Stimulated activated CD4-positive, alpha-beta T cell treated with anti-CD3 and anti-CD28 coated beads, Interleukin-1b, Interleukin-23, amount 100 ng/mL, for 24 hours (primary cell): ENCODE data around the gene NADSYN1.

Experiments used
- DNase-seq, 4 experiments: peaks; one replicate each; pipeline ENCODE4 v3.0.0-alpha.2; 2020; ENCODE audit warnings: low read depth in 4 of 4, low spot score in 1 of 4

NADSYN1 gene

GRCh38 chr11:71450939-71451338 lies 2.1 kb upstream of the NADSYN1 start:
- DNase-seq, result no peak

DNA sequence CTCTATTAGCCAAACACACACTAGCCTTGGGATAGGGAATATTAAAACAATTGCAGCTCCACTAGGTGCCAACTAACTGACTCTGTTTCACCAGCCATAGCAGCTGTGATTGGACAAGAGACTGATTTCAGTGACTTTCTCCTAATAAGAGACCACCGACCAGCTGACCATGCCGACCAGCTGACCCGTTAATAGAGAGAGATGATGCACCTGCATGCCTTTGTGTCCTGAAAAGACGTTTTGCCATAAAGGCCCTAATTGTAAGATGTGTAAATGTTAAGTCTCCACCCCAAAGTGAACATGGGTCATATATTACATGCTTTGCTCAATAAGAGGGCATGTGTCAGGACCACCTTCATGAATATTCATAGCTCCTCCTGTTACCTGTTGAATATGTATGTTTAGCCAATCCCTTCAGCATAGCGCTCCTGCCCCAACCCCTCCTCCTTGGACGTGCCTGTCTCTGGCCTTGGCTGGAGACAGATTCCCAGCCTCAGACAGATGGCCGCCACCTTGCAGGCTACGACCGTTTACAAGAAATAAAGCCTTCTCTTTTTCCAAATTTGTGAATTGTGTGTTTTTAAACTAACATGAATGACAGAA lies 1.3 kb upstream of the NADSYN1 start:
- no peak for DNase-seq

GRCh38 chr11:71452199-71453036 lies 585 bp upstream of the NADSYN1 start:
- peak in 2 of 4 experiments; percentile 23 to 27 for DNase-seq

GRCh38 chr11:71453918-71454304 lies 908 bp downstream of the NADSYN1 start:
- no peak for DNase-seq

GRCh38 chr11:71454470-71455113 lies 1.6 kb downstream of the NADSYN1 start:
- no peak for DNase-seq

GRCh38 chr11:71456294-71456693 lies 3.3 kb downstream of the NADSYN1 start:
- no peak for DNase-seq

DNA sequence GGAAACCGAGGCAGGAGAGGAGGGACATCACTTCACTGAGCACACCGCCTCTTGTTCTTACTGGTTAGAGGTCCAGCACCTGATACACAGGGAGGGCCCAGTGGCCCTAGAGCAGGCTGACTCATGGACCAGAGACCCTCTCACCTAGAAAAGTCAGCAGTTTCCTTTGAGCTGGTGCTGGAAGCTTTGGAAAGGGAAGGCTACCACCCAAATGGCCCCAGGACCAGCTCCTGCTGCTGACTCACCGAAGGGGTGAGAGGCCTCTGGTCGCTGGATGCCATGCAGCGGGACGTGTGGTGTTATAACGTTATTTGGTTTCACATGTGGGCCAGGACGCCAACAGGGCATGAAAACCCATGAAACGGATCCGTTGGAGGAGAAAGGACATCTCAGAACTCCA lies 3.8 kb downstream of the NADSYN1 start:
- no peak for DNase-seq

DNA sequence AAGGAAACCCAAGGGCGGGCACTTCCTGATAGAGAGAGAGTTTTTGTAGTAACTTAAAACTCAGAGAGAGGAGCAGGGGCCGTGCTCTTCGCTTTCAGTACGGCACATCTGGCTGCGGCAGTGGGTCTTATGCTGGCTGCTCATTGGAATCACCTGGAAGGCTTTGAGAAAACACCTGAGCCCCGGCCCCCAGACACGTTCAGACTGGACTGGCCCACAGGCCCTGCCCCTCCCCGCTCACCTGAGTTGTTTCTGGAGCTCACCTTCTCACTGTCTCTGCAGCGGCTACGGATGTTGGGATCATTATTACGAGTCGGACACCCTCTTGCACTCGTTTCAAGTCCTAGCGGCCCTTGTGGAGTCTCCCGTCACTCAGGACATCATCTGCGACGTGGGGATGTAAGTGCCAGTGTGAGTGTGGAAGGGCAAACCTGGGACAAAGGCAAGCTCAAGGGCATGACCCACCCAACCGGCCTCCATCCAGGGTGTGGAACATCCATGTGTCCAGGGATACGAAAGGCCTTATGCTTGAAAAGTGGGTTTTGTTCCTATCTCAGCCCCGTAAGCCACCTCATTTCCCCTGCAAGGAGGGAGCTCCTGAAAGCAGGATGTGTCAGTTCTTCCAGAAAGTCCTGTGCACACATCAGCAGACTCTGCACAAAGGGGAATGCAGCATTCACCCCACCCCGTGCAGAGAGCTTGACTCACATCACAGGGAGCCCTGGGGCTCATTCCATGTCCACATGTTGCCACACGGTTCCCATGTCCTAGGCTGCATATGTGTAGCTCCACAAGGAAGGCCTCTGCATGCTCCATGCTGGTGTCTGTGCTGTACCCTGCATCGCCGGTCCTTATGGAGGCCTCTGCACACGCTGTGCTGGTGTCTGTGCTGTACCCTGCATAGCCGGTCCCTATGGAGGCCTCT lies 5.4 kb downstream of the NADSYN1 start:
- no peak for DNase-seq

DNA sequence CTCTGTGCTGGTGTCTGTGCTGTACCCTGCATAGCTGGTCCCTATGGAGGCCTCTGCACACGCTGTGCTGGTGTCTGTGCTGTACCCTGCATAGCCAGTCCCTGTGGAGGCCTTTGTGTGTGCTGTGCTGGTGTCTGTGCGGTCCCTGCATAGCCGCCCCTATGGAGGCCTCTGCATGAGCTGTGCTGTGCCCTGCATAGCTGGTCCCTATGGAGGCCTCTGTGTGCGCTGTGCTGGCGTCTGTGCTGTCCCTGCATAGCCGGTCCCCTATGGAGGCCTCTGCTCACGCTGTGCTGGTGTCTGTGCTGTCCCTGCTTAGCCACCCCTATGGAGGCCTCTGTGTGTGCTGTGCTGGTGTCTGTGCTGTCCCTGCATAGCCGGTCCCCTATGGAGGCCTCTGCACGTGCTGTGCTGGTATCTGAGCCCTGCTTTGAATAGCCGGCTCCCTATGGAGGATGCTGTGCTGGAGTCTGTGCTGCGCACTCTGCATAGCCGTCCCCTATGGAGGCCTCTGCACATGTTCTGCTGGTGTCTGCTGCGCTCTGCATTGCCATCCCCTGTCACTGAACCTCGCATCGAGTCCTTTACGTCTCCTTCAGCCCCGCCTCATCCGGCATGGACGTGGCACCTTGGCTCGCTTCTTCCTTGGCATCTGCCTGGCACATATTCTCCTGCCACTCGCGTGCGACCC lies 6.2 kb downstream of the NADSYN1 start:
- no peak for DNase-seq

DNA sequence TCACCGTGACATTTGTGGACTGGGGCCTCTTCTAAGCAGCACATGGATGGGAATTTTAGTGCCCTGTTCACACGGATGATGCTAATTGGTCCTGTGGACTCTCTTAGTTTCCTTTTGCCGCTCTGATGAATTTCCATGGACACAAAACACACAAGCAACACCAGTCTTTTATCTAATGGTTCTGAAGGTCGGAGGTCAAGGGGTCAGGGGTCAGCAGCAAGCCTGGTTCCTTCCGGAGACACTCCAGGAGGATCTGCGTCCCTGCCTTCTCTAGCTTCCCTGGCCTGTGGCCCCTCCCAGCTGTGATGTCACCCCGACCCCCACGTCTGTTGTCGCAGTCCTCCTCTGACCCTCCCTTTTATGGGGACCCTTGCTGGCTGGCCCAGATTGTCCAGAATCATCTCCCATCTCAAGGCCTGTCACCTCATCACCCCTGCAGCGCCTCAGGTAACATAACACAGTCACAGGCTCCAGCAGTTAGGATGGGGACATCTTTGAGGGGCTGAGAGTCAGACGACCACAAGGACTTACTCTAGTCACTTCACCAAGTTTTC lies 6.8 kb downstream of the NADSYN1 start:
- no peak for DNase-seq

DNA sequence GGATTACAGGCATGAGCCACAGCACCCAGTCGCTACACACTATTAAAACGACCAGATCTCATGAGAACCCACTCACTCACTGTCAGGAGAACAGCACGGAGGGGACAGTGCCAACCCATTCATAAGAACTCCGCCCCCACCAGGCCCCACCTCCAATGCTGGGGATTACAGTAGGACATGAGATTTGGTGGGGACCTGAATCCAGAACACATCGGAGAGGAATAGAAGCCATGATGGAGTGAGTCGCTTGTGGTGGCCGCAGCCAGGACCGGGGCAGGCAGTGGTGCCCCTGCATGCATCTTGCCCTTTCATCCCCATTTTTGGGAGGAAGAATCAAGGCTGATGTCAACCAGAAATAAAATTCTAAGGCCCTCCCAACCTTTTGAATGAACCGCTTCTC lies 8.7 kb downstream of the NADSYN1 start:
- no peak for DNase-seq

DNA sequence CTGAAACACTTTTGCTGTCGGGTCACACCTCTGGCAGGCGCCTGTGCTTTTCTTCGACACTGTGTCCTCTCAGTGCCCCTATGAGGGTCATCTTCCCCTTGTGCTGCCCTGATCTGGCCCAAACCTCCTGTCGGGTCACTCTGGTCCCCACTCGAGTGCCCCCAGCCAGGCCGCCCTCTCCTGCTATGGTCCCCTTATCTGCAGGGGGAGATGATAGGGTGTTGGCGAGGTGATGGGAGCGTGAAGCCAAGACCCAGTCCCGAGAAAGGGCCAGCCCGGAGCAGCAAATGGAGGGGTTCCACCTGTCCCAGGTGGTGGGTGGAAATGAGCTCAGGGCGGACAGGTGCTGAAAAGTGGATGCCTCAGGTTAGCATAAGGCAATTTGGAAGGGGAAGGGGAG lies 9.7 kb downstream of the NADSYN1 start:
- DNase-seq, result no peak

DNA sequence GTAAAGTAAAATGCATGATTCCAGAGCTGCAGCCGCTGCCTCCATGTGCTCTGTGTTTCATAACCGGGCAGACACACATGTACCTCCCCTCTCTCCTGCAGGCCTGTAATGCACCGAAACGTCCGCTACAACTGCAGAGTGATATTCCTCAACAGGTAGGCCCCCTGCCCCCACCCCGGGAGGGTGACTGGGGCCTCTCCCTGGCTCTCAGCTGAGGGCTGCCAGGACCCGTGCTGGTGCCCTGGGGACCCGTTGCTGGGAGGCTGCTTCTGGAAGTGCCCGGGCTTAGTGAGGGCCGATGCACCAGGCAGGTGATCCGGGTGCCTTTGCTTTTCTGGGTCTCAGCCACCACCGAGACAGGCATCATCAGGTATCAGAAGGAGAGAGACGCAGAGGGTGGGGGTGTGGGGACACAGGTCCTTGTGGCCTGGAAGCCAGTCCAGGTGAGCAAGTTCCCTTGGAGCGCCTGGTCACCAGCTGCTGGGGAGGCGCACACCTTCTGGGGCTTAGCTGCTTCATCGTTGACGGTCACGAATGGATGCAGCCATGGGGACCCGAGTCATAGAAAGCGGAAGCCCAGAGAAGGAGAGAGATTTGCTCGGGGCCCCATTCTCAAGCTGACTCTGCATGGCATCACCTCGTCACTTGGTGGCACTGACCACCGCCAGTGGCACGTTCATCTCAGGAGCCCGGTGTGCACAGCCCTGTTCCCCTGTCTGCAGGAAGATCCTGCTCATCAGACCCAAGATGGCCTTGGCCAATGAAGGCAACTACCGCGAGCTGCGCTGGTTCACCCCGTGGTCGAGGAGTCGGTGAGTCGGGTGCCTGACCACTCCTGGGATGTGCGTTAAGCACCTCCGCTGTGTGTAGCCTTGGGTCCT lies 10.6 kb downstream of the NADSYN1 start:
- no peak for DNase-seq

- no peak for DNase-seq
Observed at GRCh38 chr11:71465054-71465453, 12.1 kb downstream of the NADSYN1 start.

DNA sequence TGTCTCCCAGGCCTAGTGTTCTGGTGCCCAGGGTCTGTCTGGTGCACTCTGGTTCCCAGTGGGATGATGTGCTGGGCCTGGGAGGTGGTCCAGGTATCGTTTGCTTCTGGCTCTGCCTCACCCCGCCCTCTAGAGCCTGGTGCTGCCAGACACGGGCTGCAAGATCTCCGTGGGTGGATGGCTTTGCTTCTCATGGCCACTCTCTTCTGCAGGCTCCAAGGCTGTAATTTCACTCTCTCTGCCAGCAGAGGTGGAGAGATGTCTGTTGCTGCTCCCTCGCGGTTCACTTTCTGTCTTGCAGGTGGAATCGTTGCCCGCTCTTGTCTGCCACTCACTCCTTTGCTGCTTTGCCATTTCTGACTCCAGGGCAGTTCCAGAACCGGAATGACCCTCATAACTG lies 13.4 kb downstream of the NADSYN1 start:
- DNase-seq, result no peak

GRCh38 chr11:71467164-71467563 lies 14.2 kb downstream of the NADSYN1 start:
- no peak for DNase-seq

DNA sequence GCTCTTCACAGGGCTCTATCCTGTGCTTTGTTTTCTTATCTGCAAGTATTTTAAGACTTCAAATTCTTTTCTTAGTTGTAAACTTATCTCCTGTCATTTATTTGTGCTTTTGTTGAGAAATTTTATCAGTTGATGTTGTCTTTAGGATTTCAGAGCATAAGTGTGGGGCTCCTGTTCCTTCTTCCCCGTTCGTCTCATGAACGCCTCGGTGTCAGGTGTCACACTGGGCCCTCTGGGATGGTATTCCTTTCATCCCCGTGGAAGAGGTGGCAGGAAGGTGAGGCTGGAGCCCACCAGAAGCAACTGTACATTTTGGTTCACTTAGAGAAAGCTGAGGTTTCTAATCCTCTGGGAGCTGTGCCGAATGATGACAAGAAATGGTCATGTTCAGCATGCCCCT lies 17.9 kb downstream of the NADSYN1 start:
- no peak for DNase-seq

DNA sequence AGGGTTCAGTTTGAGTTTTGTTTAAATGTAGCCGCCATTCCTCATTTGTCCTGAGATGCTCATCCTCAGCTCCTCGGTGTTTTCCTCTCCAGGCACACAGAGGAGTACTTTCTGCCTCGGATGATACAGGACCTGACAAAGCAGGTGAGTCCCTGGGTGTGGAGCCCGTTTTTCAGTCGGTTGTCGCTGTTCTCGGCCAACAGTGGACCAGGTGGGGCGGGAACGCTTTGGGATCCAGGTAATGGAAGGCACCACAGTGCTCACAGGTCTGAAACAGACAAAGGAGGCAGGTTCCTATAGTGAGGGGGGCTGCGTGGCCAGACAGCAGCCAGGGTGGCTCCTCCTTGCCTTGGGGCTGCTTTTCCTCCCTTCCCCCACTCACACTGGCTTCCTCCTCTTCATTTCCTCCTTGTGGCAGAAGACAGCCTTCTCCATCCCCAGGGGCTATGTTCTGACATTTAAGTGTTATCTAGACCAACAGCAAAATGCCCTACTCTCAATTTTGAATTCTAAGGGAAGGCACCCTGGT lies 19.4 kb downstream of the NADSYN1 start:
- no peak for DNase-seq
